ENCODE measurements around the gene PDE6B.
A peak's percentile ranks its signal among the peaks of the same experiment; 100 is the strongest.

PDE6B gene

DNA sequence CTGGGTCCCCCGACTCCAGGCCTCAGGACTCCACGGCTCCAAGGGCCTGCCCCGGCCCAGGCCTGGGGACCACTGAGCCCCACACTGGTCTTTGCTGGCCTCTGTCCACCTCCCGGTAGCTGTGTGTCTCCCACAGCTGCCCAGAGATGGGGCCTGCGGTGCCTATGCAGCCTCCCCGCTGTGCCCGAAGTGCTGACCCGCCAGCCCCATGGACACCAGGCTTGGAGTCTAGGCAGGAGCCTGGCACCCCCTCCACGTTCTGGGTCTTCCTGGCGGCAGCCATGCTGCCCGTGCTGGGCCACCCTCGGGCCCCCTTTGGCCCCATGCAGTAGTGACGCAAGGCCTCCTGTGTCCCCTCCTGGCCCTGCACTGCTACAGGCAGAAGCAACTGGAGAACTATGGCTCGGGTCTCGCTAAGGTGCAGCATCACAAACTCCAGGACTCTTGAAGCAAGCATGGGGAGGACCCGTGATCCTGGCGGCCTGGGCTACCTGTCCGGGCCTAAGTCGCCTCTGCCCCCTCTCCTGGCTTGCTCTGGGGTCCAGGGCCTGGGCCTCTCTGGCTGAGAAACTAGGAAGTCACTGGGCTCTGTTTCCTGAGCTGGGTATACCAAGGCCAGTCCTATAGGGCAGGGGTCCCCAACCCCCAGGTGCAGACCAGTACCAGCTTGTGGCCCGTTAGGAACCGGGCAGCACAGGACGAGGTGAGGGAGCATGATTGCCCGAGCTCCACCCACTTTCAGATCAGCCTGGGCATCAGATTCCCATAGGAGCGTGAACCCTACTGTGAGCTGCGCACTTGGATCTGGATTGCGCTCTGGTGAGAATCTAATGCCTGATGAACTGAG, 49.9 kb downstream of the PDE6B start:
- peak in 2 of 6 experiments; percentile 31 to 45 for DNase-seq

DNA sequence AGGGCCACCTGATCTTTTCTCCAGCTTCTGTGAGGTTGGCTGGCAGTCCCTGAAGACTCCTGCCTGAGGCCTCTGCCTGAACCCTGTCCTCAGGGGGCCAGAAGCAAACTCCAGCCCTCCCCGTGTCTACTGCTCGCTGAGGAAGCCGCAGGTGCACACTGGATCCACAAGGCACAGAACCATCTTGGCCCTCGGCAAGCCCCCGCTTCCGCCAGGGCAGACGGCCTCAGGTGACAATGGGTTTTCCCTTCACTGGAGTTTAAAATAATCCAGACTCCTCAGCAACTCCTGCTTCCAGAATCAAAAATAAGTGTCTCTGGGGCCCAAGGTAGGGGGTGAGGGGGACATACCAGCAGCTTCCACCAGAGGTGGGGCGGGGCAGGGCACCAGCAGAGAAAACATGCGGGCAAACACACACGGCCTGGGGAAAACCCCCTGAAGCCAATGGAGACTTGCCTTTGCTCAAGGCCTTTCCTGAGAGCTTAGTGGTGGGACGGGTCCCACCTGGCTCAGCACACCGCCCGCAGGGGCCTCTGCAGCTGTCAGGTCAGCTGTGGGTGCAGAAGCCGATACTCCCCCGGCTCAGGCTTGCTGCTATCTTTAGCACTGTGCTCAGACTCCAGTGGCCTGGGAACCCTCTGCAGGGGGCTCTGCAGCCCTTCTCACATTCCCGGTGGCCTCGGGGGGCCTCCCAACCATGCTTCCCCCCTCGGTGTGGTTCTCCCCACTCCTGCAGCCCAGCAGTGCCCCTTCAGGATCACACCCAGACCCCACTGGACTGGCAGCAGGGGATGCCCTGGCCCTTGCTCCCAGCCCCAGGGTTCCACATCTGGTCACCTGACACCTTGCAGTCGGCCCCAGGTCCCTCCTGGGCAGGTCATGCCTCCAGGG, 50.9 kb downstream of the PDE6B start:
- no peak for DNase-seq

DNA sequence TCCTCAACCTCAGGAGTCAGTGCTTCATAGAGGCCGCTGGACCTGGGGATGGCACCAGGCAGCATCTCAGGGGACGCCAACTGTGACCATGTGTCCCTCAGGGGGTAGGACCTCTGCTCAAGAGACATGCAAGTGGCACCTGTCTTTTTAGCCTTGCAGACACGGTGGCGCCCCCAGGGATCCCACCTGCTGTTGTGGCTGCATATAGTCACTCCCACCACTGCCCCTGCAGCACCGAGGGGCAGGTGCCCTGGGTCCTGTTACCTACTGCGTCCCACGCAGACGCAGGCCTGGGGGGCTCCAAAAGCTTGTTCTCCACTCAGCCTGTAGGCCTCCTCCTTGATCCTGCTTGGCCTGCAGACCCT, 51.5 kb downstream of the PDE6B start:
- no peak for DNase-seq

DNA sequence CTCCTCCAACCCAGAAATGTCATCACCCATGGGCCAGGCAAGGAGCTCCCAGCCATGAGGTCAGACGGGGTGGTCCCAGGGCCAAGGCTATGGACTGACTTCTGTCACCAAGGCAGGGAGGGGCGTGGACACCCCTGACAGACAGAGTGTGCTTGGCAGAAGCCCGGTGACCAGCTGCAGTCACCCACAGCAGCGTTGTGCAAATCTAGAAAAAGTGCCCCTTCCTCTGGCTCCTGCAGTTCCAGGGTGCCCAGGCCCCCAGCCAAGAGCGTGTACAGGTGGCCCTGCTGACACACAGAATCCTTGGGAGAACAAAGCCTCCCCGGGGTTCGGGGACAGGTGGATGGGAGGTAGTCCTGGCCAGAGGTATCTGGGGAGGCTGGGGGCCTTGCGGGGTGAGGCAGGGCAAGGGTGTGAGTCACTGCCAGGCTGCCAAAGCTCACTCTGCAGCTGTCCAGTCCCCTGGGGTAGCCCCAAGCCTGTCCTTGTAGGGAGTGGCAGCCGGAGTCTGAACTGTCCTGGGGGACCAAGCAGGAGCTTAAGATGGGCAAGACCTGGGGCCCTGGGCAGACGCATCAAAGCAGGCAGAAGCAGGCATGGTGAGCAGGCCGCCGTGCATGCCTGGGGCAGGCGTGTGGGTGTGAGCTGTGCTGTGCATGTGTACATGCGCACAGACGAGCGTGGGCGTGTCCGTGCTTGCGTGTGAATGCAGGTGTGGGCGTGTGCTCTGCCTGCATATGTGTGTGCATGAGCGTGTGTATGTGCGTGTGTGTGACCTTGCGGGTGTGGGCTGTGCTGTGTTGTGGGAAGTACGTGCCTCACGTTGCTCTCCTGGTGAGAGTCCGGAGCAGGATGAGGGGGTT, 52.3 kb downstream of the PDE6B start:
- DNase-seq, result no peak

DNA sequence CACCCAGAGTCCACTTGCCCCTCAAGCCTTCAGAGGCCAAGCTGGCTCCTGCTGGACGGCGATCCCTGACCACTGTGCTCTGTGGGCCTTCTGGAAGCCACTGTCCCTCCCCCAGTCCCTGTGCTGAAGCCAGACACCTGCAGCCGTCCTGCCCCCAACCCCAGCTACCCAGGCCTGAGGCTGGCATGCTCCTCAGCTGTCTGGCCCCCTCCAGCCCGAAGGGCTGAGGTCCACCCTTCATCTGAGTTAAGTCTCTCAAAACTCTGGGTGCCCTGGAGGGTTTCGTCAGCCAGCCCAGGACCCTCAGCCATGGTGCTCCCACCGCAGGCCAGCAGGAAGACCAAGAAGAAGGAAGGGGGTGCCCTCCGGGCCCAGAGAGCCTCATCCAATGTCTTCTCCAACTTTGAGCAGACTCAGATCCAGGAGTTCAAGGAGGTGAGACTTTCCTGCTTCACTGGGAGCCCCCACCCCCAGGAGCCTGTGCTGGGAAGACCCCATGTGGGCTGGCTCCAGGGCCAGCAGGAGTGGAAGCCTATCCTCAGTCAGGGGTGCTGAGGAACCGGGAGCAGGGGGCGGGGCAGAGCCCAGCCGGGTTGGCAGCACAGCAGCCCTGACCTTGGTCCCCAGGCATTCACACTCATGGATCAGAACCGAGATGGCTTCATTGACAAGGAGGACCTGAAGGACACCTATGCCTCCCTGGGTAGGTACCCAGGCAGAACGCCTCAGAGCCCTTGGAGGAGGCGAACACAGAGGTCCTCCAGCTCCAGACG, 53.1 kb downstream of the PDE6B start:
- DNase-seq, result no peak

DNA sequence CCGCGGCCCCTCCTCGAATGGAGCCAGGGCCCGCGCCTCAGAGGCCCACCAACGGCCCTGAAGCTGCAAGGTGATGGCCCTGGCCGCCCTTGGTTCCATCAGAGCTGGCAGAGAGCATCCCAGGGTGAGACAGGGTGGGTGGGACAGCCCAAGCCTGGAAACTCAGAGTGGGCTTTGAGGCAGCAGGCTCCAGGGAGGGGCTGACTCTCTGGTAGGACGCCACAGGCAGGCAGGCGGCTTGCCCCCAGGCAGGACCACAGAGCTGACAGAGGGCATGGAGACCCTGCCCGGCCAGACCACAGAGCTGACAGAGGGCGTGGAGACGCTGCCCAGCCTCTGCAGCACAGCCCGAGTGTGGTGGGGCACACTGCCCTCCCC, 53.7 kb downstream of the PDE6B start:
- DNase-seq, result no peak

DNA sequence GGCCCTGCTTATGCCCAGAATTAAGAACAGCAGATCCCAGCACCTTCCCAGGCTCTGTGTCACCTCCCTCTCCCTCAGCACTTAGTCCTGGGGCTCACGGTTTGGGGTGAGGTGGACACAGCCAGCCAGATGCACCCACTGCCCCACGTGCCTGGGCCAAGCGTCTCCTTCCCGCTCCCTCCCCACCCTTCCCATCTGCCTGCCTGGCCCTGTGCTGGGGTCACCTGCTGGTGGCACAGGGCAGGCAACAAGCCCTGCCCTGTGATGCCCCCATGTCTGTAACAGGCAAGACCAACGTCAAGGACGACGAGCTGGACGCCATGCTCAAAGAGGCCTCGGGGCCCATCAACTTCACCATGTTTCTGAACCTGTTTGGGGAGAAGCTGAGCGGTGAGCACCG, 54.3 kb downstream of the PDE6B start:
- no peak for DNase-seq

DNA sequence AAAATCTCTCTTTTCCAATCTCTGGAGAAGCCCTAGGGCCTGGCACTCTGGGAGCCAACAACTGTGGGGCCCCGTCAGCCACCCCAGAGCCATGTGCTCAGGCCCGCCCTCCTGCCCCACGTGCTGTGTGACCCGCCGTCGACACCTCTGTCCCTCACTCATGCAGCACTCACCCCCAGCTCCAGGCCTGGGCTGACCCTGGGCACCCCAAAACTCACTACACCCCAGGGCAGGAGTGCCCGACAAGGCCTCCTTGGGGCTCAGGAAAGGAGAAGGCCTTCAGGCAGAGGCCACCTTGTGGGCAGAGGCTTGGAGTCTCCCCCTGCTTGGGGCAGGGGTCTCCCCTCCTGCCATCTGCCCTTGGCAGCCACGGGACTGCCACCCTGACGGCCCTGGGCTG, 54.7 kb downstream of the PDE6B start:
- DNase-seq, result no peak

DNA sequence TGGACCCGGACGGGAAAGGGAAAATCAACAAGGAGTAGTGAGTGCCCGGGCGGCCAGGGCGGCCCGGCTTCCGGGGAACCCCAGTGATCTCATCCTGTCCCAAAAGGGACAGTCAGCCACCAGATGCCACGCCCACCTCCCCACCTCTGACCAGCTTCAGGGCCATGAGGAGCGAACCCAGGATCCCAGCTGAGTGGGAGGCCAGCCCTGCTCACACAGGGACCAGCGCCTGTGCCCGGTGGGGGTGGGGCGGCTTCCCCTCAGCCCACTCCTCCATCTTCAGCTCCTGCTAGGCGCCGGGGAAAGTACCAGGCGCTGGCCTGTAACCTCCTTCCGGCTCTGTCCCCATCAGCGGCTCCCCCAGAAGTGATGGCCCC, 55.2 kb downstream of the PDE6B start:
- no peak for DNase-seq

DNA sequence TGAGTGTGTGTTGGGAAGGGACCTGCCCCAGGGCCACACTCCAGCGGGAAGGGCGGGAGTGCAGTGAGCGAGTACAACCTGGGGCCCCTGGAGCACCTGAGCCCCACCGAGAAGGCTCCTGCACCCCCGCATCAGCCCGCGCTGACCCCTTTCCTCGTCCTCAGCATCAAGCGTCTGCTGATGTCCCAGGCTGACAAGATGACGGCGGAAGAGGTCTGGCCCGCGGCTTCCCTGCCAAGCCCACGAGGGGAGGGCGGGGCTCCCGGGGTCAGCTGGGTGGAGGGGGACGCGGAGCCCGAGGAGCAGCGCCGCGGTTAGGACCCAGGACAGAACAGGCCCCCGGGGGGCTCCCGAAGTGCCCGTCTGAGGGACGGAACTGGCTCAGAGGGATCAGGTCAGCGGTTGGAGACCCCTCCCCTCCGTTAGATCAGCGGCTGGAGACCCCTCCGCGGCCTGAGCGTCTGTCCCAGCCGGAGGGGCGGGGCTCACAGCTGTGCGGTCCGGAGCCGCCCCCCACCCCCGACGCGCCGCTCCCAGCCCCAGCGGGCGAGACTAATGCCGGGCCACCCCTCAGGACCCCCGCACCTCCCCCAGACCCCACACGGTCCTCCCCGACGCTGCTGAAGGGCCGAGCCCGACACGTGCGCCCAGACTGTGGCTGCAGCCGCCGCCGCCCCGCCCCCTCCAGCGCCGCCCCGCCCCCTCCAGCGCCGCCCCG, 55.7 kb downstream of the PDE6B start:
- DNase-seq, result peak in 5 of 6 experiments; percentile 26 to 46 (median 29)

DNA sequence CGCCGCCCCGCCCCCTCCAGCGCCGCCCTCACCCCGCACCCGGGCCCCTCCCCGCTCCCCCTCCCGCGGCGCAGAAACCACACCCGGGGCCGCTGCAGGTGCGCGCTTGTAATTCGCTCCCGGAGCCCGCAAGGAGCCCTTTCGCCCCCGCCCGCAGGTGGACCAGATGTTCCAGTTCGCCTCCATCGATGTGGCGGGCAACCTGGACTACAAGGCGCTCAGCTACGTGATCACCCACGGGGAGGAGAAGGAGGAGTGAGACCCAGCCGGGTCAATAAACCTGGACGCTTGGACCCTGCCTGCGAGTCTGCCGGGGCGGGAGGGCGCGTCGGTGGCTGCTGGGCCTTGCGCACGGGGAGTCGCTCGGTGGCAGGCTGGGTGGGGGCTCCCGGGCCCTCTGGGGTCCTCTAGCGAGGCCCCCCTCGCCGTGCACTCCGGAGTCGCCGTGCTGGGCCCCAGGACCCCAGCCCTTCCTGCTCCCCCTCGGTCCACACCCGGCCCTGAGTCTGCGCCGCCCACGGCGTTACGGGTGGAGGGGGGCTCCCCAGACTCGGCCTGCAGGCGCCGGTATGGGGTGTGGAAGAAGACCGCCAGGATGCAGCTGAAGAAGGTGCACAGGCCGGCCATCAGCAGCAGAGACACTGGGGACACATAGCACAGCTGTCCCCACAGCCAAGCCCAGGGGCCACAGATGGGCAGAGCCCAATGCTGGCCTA, 56.5 kb downstream of the PDE6B start:
- DNase-seq, result peak in 5 of 6 experiments; percentile 12 to 69 (median 41)

DNA sequence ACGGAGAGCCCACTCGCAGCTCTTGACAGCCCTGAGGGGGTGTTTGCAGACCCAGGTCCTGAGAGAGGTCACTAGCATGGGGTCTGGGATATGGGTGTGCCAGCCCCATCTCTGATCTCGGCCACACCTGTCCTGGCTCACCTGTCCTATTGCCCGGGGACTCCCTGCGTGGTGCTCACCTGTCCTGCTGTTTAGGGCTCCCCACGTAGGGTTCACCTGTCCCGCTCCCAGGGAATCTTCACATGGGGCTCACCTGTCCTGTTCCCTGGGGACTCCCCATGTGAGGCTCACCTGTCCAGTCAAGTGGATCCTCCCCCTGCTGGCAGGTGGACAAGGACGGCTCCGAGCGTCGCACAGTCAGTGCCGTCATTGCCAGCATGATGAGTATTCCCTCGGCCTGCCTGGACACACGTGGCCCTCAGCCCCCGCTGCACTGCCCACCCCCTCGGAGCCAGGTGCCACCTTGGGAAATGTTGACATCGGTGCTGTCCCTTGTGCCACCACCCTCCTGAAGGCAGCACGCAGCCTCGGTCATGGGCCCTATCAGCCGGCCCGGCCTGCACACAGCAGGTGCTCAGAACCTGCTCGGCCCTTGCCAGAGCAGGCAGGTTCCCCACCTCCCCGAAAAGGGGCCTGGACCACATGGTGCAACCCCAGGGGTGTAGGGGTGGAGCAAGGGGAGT, 57.3 kb downstream of the PDE6B start:
- no peak for DNase-seq

DNA sequence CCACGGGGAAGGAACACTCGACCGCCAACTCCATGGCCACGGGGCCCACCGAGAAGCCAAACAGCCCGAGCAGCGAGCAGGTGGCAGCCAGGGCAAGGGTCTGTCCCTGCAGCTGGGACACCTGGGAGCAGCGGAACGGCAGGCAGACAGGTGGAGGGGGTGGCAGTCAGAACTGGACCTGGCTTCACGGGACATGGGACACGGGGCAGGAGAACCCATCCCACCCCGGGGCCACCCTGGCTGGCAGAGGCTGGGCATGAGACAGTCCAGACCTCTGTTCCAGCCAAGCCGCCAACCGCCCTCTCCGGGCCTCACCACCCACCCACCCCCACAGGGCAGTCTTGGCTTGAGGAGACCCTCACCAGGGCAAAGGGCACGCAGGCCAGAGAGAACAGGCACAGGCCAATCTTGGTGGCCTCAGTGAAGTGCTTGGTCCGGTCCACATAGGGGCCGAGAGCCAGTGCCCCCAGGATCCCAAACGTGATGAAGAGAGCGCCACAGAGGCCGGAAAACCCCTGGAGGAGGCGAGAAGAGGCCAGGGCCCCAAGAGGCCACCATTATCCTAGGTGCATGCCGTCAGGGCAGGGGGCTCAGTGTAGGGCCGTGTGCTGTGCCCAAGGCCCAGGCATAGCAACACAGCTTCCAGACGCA, 58.0 kb downstream of the PDE6B start:
- no peak for DNase-seq

DNA sequence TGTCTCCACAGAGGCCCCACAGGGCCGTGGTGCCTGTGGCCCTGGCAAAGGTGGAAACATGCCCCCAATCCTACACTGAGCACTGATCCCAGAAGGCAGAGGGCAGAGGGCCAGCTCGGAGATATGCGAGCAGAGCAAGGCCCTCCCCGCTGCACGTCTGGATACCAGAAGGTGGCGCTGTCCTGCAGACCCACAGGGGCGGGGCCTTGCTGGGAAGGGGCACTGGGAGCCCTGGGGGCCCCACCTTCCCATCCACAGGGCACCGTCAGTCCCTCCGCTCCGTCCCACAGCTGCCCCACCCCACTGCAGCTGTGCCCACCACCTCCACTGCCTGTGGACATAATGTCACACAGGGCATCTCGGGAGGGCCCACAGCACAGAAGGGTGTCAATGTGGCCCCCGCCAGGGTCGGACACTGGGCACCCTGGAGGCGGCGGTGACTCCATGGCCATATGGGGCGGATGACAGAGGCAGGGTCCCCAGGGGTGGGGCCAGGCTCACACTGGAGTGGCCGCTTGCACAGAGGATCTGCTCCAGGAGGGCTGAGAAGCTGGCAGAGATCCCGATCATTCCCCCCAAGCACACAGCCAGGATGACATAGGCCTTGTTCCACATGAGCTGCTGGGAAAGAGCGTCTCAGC, 58.7 kb downstream of the PDE6B start:
- DNase-seq, result peak in 3 of 6 experiments; percentile 16 to 22 (median 22)

DNA sequence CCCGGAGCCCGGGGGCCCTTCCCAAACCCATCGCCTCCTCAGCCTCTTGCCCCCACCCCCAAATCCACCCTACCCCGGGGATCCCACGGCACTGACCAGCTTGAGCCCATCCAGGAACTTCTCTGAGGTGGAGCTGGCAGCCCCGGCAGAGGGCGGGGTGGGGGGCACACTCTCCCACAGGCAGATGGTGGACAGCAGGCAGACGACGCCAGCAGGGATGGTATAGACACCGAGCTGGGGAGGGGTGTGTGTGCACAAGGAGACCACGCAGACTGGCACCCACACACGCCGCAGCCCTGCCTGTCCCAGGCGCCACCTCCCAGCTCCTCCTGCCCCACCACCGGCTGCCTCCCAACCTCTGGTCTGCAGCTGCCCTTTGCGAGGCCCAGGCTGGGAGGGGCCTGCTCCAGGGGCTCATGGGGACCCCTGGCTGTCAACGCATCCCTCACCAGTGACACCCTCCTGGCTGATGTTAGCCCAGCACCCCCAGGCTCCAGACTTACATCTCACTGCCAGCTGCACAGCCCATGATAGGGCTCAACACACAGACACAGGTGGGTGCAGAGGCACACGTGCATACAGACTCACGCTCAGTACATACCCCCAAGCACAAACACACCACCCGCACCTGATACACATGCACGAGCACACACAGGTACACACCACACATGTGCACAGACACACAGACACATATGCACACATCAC, 59.4 kb downstream of the PDE6B start:
- no peak for DNase-seq

DNA sequence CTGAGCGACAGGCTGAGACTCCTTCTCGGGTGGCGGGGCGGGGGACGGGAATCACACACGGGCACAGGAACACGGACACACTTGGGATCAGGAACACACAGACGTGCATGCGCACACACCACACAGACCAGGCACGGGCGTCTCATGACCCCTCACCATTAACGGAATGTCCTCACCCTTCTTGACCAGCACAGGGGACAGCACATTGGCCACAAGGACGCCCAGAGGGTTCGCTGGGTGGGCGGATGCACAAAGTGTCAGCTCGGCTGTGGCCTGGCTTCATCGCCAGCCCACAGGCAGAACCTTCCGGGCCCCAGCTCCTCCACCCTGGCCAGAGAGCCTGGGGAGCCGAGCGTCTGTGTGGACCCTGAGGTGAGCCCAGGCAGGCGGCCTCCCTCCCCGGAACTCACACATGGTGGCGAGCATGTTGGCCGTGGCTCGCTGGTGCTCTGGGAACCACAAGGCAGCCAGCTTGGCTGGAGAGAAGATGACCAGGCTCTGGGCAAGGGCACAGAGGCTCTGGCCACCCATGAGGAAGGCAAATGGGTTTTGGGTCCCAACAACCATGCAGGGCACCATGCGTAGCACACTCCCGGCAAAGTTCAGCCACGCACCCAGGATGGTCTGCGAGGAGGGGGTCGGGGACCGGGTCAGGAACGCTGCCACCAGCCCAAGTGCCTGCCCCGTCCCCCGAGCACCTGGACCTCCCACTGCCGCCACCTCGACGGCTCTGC, 60.5 kb downstream of the PDE6B start:
- DNase-seq, result no peak

DNA sequence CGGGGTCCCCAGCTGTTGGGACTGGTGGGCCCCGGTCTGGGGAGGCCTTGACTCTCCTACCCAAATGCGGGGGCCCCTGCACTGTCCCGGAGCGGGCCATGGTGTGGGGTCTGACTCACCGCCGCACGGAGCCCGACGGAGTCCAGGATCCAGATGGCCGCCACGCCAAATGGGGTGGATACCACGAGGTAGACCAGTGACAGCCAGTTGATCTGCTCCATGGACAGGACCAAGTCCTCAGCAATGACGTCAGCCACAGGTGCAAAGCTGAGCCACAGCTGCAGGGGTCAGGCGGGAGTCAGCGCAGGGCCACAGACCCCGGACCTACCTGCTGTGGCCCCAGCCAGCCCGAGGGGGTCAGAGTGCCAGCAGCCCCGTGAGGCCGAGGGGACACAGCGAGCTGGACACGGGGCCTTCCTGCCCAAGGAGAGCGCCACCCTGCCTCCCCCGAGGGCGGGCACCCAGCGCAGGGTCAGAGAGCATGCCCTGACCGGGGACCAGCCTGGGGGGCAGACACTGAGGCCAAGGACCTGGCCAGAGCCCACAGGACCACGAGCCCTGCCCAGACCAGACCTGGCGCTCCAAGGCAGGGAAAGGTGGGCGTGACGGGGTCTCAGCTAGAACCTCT, 61.2 kb downstream of the PDE6B start:
- DNase-seq, result no peak

Measured in stimulated activated naive CD4-positive, alpha-beta T cell (primary cell).